Right kidney (tissue), 1 donor: ENCODE data around the gene CDH4.
"Not testable (repeated sequence)": the region's sequence is repeated elsewhere in the genome, so short reads cannot be mapped to it uniquely, and the experiment has no call there.

ENCODE experiments used
- DNase-seq: peaks from one replicate; pipeline ENCODE4 v3.0.0-alpha.2; 2016

CDH4 gene

GRCh38 chr20:61935926-61936700, 684.1 kb downstream of the CDH4 start:
- DNase-seq, result no peak

DNA sequence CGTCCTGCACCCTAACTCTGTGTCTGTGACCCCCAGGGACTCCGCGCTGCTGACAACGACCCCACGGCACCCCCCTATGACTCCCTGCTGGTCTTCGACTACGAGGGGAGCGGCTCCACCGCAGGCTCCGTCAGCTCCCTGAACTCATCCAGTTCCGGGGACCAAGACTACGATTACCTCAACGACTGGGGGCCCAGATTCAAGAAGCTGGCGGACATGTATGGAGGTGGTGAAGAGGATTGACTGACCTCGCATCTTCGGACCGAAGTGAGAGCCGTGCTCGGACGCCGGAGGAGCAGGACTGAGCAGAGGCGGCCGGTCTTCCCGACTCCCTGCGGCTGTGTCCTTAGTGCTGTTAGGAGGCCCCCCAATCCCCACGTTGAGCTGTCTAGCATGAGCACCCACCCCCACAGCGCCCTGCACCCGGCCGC, 684.7 kb downstream of the CDH4 start:
- no peak for DNase-seq

- DNase-seq, result no peak
These were observed 685.3 kb downstream of the CDH4 start for GRCh38 chr20:61937146-61937962.

- DNase-seq, result no peak
These were observed 686.1 kb downstream of the CDH4 start for GRCh38 chr20:61937963-61938838.

DNA sequence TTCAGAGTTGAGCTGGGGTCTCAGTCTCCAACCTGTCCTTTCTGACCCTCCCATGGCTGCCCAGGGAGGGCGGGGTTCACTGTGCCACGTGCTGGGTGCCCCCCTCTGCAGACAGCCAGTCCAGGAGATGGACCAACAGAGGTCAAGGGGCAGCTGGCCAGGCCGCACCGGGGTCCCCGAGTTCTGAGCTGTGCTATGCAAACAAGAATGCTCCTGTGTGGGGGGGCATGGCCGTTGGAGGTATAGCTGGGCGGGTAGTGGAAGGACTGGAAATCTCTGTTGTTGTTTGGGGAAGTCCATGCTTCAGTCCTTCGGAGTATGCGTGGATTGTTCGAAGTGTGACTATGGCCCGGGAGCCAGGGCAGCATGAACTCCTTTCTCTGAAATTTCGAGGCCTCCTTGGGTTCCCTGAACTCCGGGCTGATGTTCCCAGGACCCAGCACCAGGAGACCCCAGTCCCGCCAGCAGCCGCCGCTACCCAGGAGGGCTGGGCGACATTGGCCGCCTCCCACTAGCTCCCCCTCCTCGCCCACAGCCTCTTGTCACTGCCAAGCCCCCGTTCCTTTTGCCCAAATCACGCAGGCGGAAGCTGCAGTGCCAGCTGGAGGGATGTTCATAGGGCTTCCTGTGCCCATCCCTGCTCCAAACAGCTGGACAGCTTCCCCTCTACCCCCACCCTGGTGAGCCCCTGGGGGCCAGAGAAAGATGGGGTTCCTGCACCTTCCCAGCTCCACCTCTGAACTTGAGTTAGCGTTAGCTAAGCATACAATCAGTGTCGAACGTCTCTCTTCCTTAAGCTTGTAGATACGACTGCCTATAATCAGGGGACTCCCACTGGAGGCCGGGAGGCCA, 687.0 kb downstream of the CDH4 start:
- no peak for DNase-seq

DNA sequence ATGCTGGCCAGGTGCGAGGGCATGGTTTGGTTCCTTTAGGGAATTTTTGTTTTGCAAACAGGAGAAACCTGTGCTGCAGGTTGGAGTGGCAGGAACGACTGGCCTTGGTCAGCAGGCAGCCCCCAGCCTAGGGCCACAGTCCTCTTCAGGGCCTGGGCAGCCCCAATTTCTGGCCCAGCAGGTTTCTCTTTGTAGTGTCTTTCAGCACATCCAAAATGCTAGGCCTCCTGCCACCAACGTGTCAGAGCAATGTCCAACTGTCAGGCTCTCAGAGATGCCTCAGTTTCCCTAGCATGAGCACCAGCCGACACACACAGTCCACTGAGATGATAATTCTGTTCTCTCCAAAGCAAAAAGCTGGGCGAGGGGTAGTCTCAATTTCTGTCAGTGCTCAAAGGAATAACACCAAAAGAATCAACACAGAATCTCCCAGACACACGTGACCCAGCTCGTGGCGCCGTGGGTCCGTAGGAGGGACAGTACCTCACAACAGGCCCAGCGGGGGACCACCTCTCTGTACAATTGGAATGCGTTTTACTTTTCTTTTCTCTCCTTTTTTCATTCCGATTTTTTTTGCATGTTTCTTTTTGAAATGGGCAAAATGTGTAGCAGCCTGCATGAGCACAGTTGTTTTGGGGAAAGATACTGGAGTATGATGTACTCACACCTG, 687.8 kb downstream of the CDH4 start:
- DNase-seq, result no peak

GRCh38 chr20:61940491-61940890, 688.4 kb downstream of the CDH4 start:
- DNase-seq, result no peak

GRCh38 chr20:61940976-61941720, 689.1 kb downstream of the CDH4 start:
- DNase-seq, result no peak

GRCh38 chr20:61941721-61942405, 689.8 kb downstream of the CDH4 start:
- DNase-seq, result no peak

DNA sequence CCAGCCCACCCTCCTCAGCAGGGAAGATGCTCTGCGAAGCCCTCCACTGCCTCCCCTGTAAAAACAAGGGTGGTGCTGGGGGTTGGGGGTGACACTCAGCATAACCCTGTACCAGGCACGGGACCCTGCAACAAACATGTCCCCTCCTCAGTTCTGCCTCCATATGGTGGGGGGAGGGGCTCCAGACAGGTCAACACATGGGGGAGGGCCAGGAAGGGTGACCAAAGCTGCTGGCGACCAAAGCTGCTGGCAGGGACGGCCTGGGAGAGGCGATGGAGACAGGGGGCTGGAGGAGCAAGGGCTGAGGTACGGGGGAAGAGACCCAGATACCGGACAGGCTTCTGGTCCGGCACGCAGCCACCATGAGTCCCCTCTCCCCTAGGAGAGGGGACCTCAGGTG, 690.5 kb downstream of the CDH4 start:
- DNase-seq, result no peak

DNA sequence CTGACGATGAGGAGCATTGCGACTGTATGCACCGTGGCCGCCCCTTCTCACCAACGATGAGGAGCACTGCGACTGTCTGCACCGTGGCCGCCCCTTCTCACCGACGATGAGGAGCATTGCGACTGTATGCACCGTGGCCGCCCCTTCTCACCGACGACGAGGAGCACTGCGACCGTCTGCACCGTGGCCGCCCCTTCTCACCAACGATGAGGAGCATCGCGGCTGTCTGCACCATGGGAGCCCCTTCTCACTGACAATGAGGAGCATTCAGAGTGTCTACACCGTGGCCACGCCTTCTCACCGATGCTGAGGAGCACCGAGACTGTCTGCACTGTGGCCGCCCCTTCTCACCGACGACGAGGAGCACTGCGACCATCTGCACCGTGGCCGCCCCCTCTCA, 692.9 kb downstream of the CDH4 start:
- DNase-seq, result not testable (repeated sequence)

GRCh38 chr20:61945495-61945894, 693.4 kb downstream of the CDH4 start:
- not testable (repeated sequence) for DNase-seq

DNA sequence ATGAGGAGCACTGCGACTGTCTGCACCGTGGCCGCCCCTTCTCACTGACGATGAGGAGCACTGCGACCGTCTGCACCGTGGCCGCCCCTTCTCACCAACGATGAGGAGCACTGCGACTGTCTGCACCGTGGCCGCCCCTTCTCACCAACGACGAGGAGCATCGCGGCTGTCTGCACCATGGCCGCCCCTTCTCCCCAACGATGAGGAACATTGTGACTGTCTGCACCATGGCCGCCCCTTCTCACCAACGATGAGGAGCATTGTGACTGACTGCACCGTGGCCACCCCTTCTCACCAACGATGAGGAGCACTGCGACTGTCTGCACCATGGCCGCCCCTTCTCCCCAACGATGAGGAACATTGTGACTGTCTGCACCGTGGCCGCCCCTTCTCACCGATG, 696.0 kb downstream of the CDH4 start:
- DNase-seq, result not testable (repeated sequence)

GRCh38 chr20:61948586-61949362, 696.7 kb downstream of the CDH4 start:
- no peak for DNase-seq

- DNase-seq, result no peak
These were observed 697.3 kb downstream of the CDH4 start for GRCh38 chr20:61949363-61949713.

GRCh38 chr20:61949714-61950640, 697.9 kb downstream of the CDH4 start:
- no peak for DNase-seq

DNA sequence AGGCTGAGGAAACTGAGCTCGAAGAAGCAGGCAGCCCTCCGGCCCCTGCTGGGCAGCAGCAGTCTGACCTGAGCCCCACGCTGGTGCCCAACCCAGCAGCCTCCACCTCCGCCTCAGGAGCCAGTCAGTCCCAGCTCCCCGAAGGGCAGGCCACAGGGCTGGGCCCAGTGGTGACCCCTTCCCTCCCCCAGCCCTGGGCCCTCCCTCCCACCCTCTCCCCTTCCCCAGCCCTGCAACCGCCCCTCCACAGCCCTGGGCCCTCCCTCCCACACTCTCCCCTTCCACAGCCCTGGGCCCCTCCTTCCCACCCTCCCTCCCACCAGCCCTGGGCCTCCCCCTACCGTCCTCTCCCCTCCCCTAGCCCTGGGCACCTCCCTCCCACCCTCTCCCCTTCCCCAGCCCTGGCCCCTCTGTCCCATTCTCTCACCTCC, 698.6 kb downstream of the CDH4 start:
- no peak for DNase-seq
